Mammary epithelial cell (primary cell): ENCODE results near the gene ECEL1.

Source experiments
- CTCF ChIP-seq, 2 donors: IDR thresholded peaks in 1 of 2; conservative IDR thresholded peaks in 1 of 2; 2 replicates each; pipeline ENCODE4 v1.5.1; 2011 to 2012; ENCODE audit warnings: inconsistent platforms in 2 of 2, low read length in 2 of 2, mild to moderate bottlenecking in 2 of 2, control low read depth in 1 of 2, low read depth in 1 of 2; ENCODE audit not compliant: insufficient read depth in 1 of 2; ENCODE audit errors: extremely low read depth in 1 of 2
- EZH2 ChIP-seq: IDR thresholded peaks from 2 replicates; pipeline ENCODE4 v1.6.1; 2012; ENCODE audit warnings: low read length, inconsistent platforms, borderline replicate concordance

GRCh38 chr2:232449964-232450363 is 37.7 kb downstream of the ECEL1 start:
- TF ChIP-seq CTCF (conservative IDR thresholded peaks at IDR 0.05 in 1 of 2, IDR thresholded peaks at IDR 0.05 in 1 of 2; ENCODE audit: extremely low read depth in 1 of 2, insufficient read depth in 1 of 2, low read depth in 1 of 2, low read length in 2 of 2) (no peak), EZH2 (no peak)
